Neutrophil (primary cell): ENCODE measurements around the gene SP1.

Experiments used
- H3K27ac ChIP-seq: fragments of 200-600 bp; sonication (generic); 2 replicates; pipeline ENCODE4 v1.5.1; 2016; ENCODE audit warnings: mild to moderate bottlenecking, moderate library complexity
- H3K27me3 ChIP-seq: fragments of 200-600 bp; sonication (generic); 2 replicates; pipeline ENCODE4 v1.6.0; 2016; ENCODE audit warnings: mild to moderate bottlenecking
- H3K36me3 ChIP-seq: fragments of 200-600 bp; sonication (generic); 2 replicates; pipeline ENCODE4 v1.5.1; 2017
- H3K4me1 ChIP-seq, 2 experiments: fragments of 200-600 bp in 1 of 2; sonication (generic) in 1 of 2; 1 replicate in 1 of 2; 2 replicates in 1 of 2; pipeline versions ENCODE4 v1.5.1 to v1.6.1; 2013 to 2016; ENCODE audit warnings: low read depth in 1 of 2, low read length in 1 of 2, mild to moderate bottlenecking in 1 of 2, moderate library complexity in 1 of 2; ENCODE audit not compliant: control insufficient read depth in 1 of 2, insufficient read depth in 1 of 2
- H3K4me3 ChIP-seq, 2 experiments: fragments of 200-600 bp in 1 of 2; sonication (generic) in 1 of 2; 1 replicate in 1 of 2; 2 replicates in 1 of 2; pipeline ENCODE4 v1.5.1; 2013 to 2016; ENCODE audit warnings: low read depth in 1 of 2, low read length in 1 of 2, mild to moderate bottlenecking in 1 of 2, moderate library complexity in 1 of 2
- H3K9me3 ChIP-seq: fragments of 200-600 bp; sonication (generic); 2 replicates; pipeline ENCODE4 v1.5.1; 2016
- CTCF ChIP-seq: fragments of 200-600 bp; sonication (generic); IDR thresholded peaks from 2 replicates; pipeline ENCODE4 v1.5.1; 2016; ENCODE audit warnings: antibody characterized with exemption

SP1 gene

GRCh38 chr12:53333845-53334244 lies 46.1 kb upstream of the SP1 start:
- no peak overlapping the region for H3K27ac ChIP-seq
- no peak overlapping the region for H3K4me3 ChIP-seq
- peaks cover 0 to 6% of the 10 kb centered on the region in 2 experiments for H3K4me1 ChIP-seq
- peaks cover 89% of the 10 kb centered on the region for H3K27me3 ChIP-seq
- TF ChIP-seq CTCF: no peak
- no peaks in the 10 kb centered on the region for H3K36me3 ChIP-seq
- H3K9me3 ChIP-seq: no peaks in the 10 kb centered on the region

GRCh38 chr12:53334822-53335221 lies 45.2 kb upstream of the SP1 start:
- Histone ChIP-seq H3K36me3 (no peaks in the 10 kb centered on the region), H3K27me3 (peaks cover 93% of the 10 kb centered on the region), H3K9me3 (no peaks in the 10 kb centered on the region), H3K4me3 (no peak overlapping the region), H3K27ac (no peak overlapping the region), H3K4me1 (peaks cover 0 to 6% of the 10 kb centered on the region in 2 experiments)
- no peak for TF ChIP-seq CTCF

- peaks cover 0 to 6% of the 10 kb centered on the region in 2 experiments for H3K4me1 ChIP-seq
- H3K27ac ChIP-seq: no peak within 1 kb of the TSS
- peaks cover 95% of the 10 kb centered on the region for H3K27me3 ChIP-seq
- no peak for TF ChIP-seq CTCF
- no peaks in the 10 kb centered on the region for H3K9me3 ChIP-seq
- H3K36me3 ChIP-seq: no peaks in the 10 kb centered on the region
- H3K4me3 ChIP-seq: no peak within 1 kb of the TSS
Observed at GRCh38 chr12:53336181-53336681, 43.7 kb upstream of the SP1 start, which contains the start of gene SP7. TSS of gene SP7 (minus strand) at chr12:53336354. CDS start at chr12:53335646, 708 bp downstream.

GRCh38 chr12:53338017-53338416 lies 42.0 kb upstream of the SP1 start:
- Histone ChIP-seq H3K4me1 (peaks cover 0 to 6% of the 10 kb centered on the region in 2 experiments), H3K27ac (no peak overlapping the region), H3K27me3 (peaks cover 86% of the 10 kb centered on the region), H3K36me3 (no peaks in the 10 kb centered on the region), H3K9me3 (no peaks in the 10 kb centered on the region), H3K4me3 (no peak overlapping the region)
- no peak for TF ChIP-seq CTCF

- Histone ChIP-seq H3K36me3 (no peaks in the 10 kb centered on the region), H3K27me3 (peaks cover 86% of the 10 kb centered on the region), H3K4me3 (no peak overlapping the region), H3K27ac (no peak overlapping the region), H3K9me3 (no peaks in the 10 kb centered on the region), H3K4me1 (peaks cover 0 to 6% of the 10 kb centered on the region in 2 experiments)
- TF ChIP-seq CTCF: no peak
Observed at GRCh38 chr12:53338916-53339315, 41.1 kb upstream of the SP1 start.

GRCh38 chr12:53340398-53340797 lies 39.6 kb upstream of the SP1 start:
- H3K36me3 ChIP-seq: no peaks in the 10 kb centered on the region
- peaks cover 9 to 17% of the 10 kb centered on the region in 2 experiments for H3K4me1 ChIP-seq
- no peak overlapping the region for H3K27ac ChIP-seq
- peaks cover 87% of the 10 kb centered on the region for H3K27me3 ChIP-seq
- no peak for TF ChIP-seq CTCF
- H3K9me3 ChIP-seq: no peaks in the 10 kb centered on the region
- H3K4me3 ChIP-seq: no peak overlapping the region
